ENCODE measurements around the gene LRRC61.
"Not testable (repeated sequence)": the region's sequence is repeated elsewhere in the genome, so short reads cannot be mapped to it uniquely, and the experiment has no call there.

Gene LRRC61, protein sequence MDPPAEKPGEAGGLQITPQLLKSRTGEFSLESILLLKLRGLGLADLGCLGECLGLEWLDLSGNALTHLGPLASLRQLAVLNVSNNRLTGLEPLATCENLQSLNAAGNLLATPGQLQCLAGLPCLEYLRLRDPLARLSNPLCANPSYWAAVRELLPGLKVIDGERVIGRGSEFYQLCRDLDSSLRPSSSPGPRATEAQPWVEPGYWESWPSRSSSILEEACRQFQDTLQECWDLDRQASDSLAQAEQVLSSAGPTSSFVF

DNA sequence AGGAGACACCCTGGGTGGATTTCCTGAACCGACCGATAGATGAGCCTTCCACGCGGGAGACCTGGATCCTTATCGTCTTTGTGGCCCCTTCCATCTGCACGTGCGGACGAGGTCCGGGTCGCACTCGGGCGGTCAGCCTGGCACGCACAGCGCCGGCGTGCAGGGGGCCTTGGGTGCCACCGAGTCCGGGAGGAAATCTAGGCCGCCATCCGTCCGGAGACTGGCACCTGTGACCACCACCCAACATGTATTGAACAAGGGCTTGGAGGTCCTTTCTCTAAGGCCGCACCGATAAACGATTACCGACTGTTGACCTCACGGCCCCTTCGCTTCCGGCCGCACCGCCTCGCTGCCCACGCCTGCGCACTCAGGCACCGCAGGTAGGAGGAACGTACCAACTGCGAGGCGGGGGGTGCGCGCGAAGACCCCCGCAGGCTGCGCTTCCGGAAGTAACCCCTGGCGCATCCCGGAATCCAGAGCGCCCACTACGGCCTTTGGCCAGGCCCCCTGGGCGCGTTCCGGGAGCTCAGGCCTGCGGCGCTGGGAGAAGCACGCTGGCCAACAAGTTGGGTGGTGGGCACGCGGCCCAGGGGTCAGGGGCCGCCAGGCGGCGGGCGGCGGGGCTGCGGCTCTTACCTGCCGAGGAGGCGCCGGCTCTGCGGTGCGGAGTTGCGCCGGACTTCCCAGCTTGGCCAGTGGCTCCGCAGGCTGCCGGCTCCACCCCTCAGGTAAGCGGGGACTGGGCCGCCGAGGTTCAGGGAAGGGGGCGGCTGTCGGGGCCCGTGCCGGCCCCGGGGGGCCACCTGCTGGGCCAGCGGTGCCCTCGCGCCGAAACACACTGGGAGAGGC is at the start of gene LRRC61, which contains the start of gene ACTR3C:
LRRC61 (plus strand) TSS at position 523 of the 849 bp plus-strand sequence. CDS start 13,507 bp downstream, outside the sequence.
ACTR3C (minus strand) TSS at position 713 of the 849 bp plus-strand sequence. CDS start 28,249 bp downstream, outside the sequence.
- TF ChIP-seq POLR2A (IDR thresholded peaks at IDR 0.05; ENCODE audit: low read length): peak; percentile 5
- no peak for TF ChIP-seq GATA1 (IDR thresholded peaks at IDR 0.05; ENCODE audit: low read depth, low read length)
- peak; percentile 48 to 66 for DNase-seq

DNA sequence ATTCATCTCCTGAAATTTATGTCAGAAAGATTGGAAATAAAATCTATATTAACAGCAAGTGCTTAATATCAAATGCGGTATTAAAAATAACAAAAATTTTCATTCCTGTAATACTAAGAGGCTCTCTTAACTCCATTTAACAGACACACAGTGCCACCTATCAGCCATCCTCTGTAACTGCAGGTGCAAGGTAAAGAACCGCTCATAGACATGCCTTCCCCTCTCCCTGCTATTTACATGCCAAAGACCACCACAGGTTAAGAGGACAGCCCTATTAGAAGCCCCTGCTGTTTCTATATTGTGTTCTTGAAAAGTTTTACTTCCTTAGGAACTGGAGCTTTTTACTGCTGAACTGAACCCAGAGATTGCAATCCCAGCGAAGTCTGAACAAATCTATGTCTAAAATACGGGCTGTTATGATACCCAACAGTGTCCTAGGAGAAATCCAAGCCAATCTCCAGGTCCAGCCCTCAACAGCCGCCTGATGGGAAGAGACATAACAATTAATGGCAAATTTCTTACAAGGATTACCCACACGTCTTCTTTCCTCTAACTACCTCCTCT is 46.9 kb upstream of the LRRC61 start:
- DNase-seq: peak; percentile 16 to 36

DNA sequence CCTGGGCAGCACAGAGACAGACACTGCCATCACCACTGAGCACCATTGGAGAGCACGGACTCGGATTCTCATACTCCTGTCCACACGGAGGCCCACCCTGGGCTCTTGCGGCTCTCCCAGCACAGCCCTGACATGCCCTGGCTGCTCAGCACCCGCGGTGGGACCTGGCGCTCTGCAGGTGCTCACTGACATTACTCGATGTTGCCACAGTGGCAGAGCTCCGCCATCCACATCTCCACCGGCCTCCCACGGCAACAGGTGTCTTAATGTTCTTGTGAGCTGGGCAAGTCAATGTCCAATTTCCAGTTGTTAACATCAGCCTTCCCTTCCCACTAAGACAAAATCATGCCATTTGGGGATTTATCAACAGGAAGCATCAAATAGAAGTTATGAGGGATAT is 44.8 kb upstream of the LRRC61 start:
- DNase-seq: not testable (repeated sequence)

DNA sequence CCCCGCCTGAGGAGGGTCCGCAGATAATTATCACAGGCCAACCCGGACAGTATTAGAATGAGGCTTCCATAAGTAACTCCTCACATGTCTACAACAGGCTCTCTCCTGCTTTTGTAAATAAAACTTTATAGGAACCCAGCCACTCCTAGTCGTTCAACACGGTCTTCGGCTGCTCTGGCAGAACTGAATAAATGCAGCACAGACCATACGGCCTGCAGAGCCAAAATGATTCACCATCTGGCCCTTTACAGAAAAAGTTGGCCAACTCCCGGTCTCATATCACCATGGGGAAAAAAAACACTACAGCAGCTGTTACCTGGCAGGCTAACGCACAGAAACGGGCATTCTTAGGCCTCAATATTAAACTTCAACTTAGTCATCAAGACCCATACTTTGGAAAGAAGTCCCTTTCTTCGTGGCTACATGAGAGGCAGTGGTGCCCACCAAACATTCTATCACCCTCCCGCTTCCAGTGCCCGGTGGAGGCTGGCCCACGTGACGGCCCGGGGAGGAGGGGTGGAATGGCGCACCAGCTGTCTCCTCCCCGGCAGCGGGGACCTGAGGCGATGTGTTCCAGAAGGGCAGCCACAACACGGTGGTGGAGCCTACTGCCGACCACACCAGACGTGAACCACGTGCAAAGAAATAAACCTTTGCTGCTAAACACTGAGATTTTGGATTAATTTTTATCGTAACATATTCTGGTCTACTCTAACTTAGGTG is 41.3 kb upstream of the LRRC61 start:
- DNase-seq: not testable (repeated sequence)

DNA sequence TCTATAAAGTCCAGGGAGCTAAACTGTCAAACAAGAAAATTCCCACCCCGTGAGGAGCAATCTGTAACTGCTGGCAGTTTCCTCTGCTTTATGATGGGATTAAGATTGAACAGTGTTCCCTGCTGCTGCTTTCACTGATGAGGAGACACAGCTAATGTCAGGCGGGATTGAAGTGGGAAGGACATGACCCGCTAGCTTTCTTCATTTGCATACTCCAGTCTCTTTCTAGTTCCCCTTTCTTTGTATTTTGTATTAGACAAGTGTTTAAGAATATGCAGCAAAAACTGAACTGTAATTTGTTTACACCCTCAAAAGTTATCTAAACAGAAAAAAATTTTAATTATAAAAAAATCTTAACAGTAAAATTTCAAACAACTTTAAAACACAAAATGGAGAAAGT is 40.0 kb upstream of the LRRC61 start:
- DNase-seq: not testable (repeated sequence)

DNA sequence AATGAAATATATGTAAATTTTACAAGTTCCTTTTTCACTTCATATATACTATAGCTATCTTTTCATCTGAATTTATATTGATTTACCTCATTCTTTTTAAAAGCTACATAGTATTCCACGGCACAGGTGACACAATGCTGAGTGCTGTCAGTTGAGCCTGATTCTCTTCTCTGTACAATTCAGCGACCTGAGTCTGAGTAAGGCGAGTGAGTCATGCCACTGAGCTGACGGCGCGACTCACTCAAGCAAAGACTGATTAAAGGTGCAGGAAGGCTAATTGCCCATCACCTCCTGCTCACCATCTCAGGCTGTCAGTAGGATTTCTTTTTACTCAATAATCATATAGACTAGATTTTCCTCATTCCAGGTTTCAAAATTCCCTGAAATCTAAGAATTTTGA is 39.5 kb upstream of the LRRC61 start:
- not testable (repeated sequence) for DNase-seq

DNA sequence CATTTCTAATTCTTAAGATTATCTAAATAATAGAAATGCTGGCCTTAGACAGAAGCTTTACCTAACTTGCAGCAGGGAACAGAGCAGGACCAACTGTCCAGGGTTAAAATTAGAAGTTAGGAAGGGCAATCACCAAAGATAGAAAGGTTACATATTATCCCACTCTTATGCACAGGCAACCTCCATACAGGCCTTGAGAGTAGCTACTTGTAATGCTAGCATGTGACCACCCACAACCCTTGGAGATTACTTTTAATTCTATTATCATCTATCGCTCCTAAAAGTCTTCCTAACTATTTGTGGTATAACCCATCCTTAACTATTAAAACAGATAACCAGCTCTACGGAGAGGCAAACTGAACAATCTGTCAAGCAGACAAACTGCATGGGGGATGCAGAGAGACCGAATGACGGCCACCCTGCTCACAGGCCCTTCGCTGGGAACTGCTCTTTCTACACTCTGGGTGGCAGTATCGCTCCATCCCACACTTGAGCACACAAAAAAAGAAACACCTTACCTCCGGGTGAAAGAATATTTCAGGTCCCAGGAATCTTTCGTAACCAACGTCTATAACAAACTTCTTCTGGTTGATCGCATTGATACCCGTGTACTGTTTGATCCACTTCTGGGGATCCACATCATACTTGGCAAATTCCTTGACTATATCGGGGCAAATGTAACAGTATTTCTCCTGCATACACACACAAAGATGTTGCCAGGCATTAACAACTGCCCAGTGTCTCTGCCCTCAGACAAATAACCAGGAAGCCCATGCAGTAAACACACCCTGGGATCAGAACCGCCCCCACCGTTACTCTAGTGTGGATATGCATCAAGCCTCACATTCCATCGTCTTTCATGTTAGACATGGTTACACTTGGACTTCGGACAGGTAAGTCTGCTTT is 37.1 kb upstream of the LRRC61 start:
- DNase-seq: peak in 1 of 2 experiments; percentile 29

DNA sequence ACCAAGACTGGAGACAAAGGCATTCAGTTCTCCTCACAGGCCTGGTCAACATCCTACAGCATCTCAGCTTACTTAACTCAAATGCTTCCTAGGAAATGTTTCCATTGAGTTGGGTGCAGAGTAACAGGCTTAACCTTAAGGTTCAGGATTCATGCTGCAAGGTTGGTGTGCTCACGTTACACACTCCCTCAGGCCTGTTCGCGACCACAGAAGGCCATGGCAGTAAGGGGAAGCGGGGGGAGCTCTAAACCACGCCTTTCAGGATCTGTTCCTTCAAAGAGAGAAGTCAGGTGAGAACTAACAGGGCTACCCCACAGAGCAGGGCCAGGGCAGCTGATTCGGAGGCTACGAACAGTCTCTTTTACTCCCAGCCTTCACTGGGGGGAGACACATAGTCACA is 35.3 kb upstream of the LRRC61 start:
- DNase-seq: not testable (repeated sequence)

DNA sequence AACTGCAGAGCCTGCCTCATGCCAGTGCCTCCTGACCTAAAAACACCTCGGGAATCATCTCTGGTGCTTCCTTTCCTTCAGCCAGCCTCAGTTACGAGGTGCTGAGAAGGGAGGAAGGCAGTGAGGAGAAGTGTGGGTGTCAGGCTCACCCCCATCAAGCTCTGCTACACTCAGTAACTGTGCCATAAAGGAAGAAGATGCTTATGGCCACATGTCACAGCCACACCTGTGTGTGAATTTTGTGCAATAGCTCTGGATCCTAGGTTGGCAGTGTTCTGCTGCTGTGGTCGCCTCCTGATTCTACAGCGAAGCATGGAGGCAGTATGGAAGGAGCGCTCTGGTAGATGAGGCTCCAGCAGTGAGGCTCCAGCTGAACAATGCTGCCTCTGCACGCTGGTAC is 34.3 kb upstream of the LRRC61 start:
- not testable (repeated sequence) for DNase-seq

DNA sequence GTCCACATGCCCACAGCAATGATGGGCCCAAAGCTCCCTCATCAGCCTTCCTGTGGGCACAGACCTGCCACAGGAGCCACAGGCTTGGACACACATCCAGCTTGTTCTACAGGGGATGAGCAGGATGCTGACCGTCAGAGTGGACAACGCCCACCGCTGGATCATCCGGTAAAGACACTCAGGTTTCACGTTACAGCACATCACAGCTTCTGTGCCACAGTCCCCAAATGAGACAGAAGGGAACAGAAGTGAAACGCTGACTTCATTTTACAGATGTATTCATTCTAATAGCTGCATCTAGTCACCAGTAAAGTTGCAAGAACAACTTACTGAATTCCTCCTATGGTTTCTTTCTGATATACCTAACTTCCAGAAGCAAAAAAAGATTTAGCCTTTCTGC is 32.8 kb upstream of the LRRC61 start:
- DNase-seq: not testable (repeated sequence)

DNA sequence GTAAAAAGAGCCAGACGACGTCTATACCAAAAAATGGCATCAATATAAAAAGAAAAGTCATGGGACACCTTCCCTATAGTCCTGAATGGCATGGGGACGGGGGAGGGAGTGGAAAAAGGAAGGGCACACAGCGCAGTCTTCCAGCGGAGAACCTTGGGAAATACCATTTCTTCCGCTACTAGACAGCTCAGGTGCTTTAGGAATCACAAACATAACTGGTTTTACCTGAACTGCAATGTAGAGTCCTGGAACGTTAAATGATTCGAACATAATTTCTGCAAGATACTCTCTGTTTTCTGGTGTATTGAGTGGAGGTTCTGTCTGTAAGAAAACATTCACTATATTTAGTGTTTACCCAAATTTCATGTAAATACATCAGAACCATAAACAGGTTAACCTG is 28.1 kb upstream of the LRRC61 start:
- DNase-seq: not testable (repeated sequence)

DNA sequence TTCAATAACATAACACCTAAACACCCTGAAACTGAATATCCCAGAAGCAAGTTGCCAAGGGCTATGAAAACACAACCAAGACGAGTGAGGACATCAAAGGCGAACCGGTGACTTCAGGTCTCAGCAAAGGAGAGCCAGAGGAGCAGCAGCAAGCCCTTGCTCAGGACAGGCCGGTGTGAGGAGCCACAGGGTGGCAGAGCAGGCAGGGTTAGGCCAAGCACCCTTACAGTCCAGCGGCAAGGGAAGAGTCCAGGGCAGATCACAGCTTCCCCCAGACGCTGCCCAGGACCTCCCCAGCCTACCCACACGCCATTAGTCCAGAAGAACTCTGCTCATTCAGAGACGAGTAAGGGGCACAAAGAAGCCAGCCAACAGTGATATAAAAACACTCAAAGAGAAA is 27.5 kb upstream of the LRRC61 start:
- DNase-seq: not testable (repeated sequence)

DNA sequence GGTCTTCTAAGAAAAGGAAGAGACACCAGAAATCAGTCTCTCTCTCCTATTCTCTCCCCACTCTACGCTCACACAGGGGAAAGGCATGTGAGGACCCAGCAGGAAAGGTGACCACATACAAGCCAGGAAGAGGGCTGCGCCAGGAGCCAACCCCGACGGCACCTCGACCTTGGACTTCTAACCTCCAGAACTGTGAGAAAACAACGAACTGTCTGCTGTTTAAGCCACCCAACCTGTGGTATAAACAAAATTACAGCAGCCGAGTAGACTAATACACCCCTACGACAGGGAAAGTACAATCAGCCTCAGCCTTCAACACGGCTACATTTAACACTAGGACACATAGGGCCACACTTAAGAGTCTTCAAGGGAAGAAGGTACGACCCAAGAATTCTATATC is 26.4 kb upstream of the LRRC61 start:
- DNase-seq: not testable (repeated sequence)

DNA sequence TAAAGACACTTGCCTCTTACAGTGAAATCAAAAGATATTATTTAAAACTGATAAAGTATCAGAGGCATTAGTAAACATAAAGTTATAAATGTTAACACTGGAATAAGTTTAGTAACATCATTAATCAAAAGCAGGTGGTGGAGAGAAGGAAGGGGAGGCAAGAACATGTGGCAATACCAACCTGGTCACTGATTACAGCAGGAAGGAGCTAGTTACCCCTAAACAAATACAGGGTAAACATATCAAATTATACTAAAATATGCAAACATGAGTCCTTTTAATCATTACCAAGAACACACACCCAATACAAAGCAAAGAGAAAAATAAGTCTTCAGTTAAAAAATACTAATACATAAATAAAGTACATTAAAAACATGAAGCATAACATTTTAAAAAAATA is 25.2 kb upstream of the LRRC61 start:
- DNase-seq: not testable (repeated sequence)

DNA sequence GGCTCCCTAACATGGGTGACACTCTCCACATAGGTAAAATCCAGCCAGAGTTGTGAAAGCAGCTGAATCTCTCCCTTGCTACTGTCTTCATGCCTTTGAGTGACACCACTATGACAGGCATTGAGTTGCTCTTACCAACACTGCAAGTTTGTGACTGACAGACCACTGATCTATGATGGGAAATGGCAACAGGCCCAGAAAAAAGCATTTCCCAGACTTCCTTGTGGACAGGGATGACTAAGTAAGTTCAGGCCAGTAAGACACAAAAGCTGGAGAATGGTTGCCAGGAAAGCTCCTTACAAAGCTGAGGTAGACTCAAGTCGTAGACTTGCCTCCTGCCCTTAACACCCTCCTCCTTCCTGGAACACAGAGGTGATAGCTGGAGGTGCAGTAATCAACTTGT is 20.2 kb upstream of the LRRC61 start:
- not testable (repeated sequence) for DNase-seq

DNA sequence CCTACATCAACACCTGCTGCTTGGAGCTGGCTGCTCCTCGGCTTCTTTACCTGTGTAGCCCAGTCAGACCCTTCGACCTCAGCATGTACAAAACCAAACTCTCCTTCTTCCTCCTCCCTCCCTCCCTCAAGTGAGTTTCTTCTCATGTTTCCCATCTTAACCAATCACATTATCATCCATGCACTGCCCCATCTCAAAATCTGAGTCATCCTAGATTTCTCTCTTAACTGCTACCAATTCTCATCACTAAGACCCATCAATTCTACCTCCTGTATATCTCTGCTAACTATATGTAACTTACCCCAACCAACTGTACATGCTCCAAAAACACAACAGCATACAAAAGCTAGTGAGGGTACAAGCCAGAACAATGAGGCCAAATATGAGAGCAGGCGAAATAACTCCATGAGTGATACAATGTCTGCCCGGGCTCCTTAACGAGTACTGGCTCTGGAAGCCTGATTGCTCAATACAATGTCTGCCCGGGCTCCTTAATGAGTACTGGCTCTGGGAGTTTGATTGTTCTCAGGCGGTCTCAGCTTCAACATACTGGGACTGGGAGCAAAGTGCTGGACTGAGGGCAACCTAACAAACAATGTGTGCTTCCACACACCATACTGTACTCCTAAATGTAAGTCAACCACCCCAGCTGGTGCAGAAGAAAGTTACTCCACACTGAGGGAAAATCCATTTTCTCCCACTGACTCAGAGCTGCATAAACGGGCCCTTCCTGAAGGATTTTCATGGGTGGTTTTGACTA is 18.5 kb upstream of the LRRC61 start:
- DNase-seq: not testable (repeated sequence)

DNA sequence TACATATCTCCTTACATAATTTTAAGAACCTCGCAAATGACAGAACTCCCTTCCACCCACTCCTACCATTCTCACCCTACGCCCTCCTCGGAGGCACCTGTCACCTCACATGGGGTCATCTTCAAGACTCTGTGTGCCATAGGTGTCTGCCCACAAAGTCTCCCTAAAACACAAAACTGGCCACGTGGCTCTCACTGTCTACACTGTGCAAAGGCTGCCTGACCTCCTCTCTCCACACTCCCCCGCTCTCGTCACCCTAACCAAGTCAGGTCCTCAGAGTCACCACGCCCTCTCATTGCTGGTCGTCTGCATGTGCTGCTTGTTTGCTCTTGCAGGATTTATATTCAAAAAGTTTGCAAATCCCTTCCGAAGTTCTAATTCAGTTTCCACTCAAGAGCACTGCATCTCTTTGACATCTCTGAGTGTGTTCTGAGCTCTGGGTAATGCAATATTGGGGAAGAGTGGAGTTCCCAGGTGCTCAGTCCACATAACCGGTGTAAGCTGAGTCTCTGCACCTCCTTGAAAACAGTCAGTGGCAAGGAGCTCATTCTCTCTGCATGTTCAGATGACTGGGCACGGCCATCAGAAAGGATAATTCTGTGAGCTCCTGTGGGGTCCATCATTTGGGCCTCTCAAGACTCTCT is 17.8 kb upstream of the LRRC61 start:
- DNase-seq: not testable (repeated sequence)

DNA sequence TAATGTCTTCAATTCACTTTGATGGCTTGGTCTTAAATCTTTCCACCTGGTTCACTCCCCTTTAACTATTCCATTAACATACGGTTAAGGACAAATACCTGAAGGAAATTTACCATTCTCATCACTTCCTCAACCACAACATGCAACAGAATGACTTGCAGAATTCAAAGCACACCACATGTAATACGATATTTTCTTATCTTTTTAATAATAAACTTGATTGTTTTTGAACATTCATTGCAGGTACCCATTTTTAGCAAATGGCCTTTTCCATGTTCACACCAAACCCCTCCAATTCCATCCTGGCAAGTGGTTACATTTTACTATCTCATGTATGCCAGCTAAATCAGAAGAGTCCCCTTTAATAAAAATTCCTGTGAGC is 17.3 kb upstream of the LRRC61 start:
- not testable (repeated sequence) for DNase-seq

DNA sequence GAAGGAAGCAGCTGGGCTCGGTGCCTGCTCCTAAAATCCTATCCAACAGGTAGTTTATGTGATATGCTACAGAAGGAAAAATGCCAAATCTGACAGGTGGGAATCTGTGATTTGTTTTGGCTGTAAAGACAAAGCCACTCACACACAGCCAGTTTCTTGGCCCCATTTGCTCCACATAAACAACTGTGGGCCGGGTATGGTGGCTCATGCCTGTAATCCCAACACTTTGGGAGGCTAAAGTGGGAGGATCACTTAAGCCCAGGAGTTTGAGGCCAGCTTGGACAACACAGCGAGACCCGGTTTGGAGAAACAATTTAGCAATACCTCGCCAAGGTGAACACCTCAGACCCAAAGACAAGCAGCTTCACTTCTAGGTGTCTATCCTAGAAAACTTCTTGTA is 16.8 kb upstream of the LRRC61 start:
- DNase-seq: not testable (repeated sequence)
